NCI-H146 treated with DMSO at 0.1 percent for 48 hours (cell line): ENCODE measurements around the gene CADPS.

Source experiments
- DNase-seq: peaks from one replicate; lab custom pipeline; 2025; ENCODE audit not compliant: unreplicated experiment; lab: John Stamatoyannopoulos, UW

CADPS gene

GRCh38 chr3:62647711-62648110, 227.5 kb downstream of the CADPS start:
- DNase-seq, result no peak

GRCh38 chr3:62644493-62644892, 230.7 kb downstream of the CADPS start:
- DNase-seq, result no peak

GRCh38 chr3:62638316-62638715, 236.9 kb downstream of the CADPS start:
- no peak for DNase-seq

- DNase-seq, result no peak
Measured at GRCh38 chr3:62636235-62636826, 238.9 kb downstream of the CADPS start.

GRCh38 chr3:62632510-62633294, 242.5 kb downstream of the CADPS start:
- DNase-seq, result no peak

GRCh38 chr3:62631488-62631887, 243.7 kb downstream of the CADPS start:
- DNase-seq, result peak; percentile 50

GRCh38 chr3:62630664-62631063, 244.6 kb downstream of the CADPS start:
- DNase-seq, result no peak

- DNase-seq, result no peak
Measured at GRCh38 chr3:62625268-62625667, 249.9 kb downstream of the CADPS start.

- no peak for DNase-seq
Measured at GRCh38 chr3:62624185-62624584, 251.0 kb downstream of the CADPS start.

- DNase-seq, result peak; percentile 19
Measured at GRCh38 chr3:62622553-62623174, 252.6 kb downstream of the CADPS start.

GRCh38 chr3:62621925-62622324, 253.3 kb downstream of the CADPS start:
- no peak for DNase-seq

GRCh38 chr3:62621176-62621575, 254.0 kb downstream of the CADPS start:
- no peak for DNase-seq

- no peak for DNase-seq
Measured at GRCh38 chr3:62615258-62615849, 259.9 kb downstream of the CADPS start.

- no peak for DNase-seq
Measured at GRCh38 chr3:62614527-62614926, 260.7 kb downstream of the CADPS start.

GRCh38 chr3:62611541-62612240, 263.5 kb downstream of the CADPS start:
- no peak for DNase-seq

GRCh38 chr3:62607287-62608029, 267.8 kb downstream of the CADPS start:
- DNase-seq, result no peak

- DNase-seq, result no peak
Measured at GRCh38 chr3:62605413-62606068, 269.7 kb downstream of the CADPS start.

- no peak for DNase-seq
Measured at GRCh38 chr3:62604751-62605351, 270.4 kb downstream of the CADPS start.

GRCh38 chr3:62604298-62604697, 270.9 kb downstream of the CADPS start:
- DNase-seq, result no peak

GRCh38 chr3:62602987-62603386, 272.2 kb downstream of the CADPS start:
- no peak for DNase-seq
